ENCODE results near the gene SERPINA12. TPM values are rescaled to one million over a fixed set of nuclear protein-coding genes. Genes with fewer than 3 reads are reported as not detected.

SERPINA12 gene
- total RNA-seq, 1 donor = not detected

- DNase-seq (ENCODE audit: low read depth) = no peak
- TF ChIP-seq CTCF (IDR thresholded peaks at IDR 0.05; ENCODE audit: insufficient read depth, low read length) = no peak
Measured at GRCh38 chr14:94461526-94462218, 47.6 kb downstream of the SERPINA12 start.

GRCh38 chr14:94460631-94461416 lies 48.4 kb downstream of the SERPINA12 start:
- H3K4me3 ChIP-seq (ENCODE audit: low read depth, low read length) = no peak overlapping the region
- no peak for TF ChIP-seq CTCF (IDR thresholded peaks at IDR 0.05; ENCODE audit: insufficient read depth, low read length)
- DNase-seq (ENCODE audit: low read depth) = no peak

More at GRCh38 chr14:94461526-94462218, 47.6 kb downstream of the SERPINA12 start:
- no peak overlapping the region for H3K4me3 ChIP-seq (ENCODE audit: low read depth, low read length)

GRCh38 chr14:94458558-94459205 lies 50.6 kb downstream of the SERPINA12 start:
- no peak overlapping the region for H3K4me3 ChIP-seq (ENCODE audit: low read depth, low read length)
- DNase-seq (ENCODE audit: low read depth) = peak; percentile 47
- no peak for TF ChIP-seq CTCF (IDR thresholded peaks at IDR 0.05; ENCODE audit: insufficient read depth, low read length)

GRCh38 chr14:94458096-94458495 lies 51.2 kb downstream of the SERPINA12 start:
- DNase-seq (ENCODE audit: low read depth) = no peak
- H3K4me3 ChIP-seq (ENCODE audit: low read depth, low read length) = no peak overlapping the region
- TF ChIP-seq CTCF (IDR thresholded peaks at IDR 0.05; ENCODE audit: insufficient read depth, low read length) = no peak

GRCh38 chr14:94455928-94456327 lies 53.3 kb downstream of the SERPINA12 start:
- no peak for DNase-seq (ENCODE audit: low read depth)
- H3K4me3 ChIP-seq (ENCODE audit: low read depth, low read length) = no peak overlapping the region
- TF ChIP-seq CTCF (IDR thresholded peaks at IDR 0.05; ENCODE audit: insufficient read depth, low read length) = no peak

GRCh38 chr14:94451826-94452225 lies 57.4 kb downstream of the SERPINA12 start:
- DNase-seq (ENCODE audit: low read depth) = no peak
- no peak overlapping the region for H3K4me3 ChIP-seq (ENCODE audit: low read depth, low read length)
- no peak for TF ChIP-seq CTCF (IDR thresholded peaks at IDR 0.05; ENCODE audit: insufficient read depth, low read length)
